ENCODE measurements around the gene DPM1. TPM values are rescaled to one million over a fixed set of nuclear protein-coding genes. Genes with fewer than 3 reads are reported as not detected.
A peak's percentile ranks its signal among the peaks of the same experiment; 100 is the strongest.

Gene DPM1
- total RNA-seq, 2 donors from 2014 or later, result 31.6 to 61.6 TPM

DNA sequence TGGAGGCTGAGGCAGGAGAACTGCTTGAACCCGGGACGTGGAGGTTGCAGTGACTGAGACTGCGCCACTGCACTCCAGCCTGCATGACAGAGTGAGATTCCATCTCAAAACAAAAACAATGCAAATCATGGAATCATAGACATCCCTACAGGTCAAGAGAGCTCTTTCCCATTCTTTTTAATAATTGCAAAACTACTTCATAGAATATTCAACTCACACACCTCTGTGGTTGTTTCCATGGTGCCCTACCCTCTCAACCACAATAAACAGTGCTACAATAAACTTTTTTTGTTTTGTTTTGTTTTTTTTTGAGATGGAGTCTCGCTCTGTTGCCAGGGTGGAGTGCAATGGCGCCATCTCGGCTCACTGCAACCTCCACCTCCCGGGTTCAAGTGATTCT, 15.3 kb downstream of the DPM1 start:
- no peak for DNase-seq (ENCODE audit: low spot score)
- TF ChIP-seq POLR2AphosphoS5 (IDR thresholded peaks at IDR 0.05) (no peak), POLR2A (IDR thresholded peaks at IDR 0.05) (no peak)
- TF ChIP-seq, protein P1, sequence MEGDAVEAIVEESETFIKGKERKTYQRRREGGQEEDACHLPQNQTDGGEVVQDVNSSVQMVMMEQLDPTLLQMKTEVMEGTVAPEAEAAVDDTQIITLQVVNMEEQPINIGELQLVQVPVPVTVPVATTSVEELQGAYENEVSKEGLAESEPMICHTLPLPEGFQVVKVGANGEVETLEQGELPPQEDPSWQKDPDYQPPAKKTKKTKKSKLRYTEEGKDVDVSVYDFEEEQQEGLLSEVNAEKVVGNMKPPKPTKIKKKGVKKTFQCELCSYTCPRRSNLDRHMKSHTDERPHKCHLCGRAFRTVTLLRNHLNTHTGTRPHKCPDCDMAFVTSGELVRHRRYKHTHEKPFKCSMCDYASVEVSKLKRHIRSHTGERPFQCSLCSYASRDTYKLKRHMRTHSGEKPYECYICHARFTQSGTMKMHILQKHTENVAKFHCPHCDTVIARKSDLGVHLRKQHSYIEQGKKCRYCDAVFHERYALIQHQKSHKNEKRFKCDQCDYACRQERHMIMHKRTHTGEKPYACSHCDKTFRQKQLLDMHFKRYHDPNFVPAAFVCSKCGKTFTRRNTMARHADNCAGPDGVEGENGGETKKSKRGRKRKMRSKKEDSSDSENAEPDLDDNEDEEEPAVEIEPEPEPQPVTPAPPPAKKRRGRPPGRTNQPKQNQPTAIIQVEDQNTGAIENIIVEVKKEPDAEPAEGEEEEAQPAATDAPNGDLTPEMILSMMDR (IDR thresholded peaks at IDR 0.05), result no peak
- Histone ChIP-seq H3K4me1 (replicated peaks) (no peaks in the 10 kb centered on the region), H3K4me3 (no peak overlapping the region), H3K36me3 (peaks cover 3 to 6% of the 10 kb centered on the region in 2 donors), H3K27me3 (replicated peaks; ENCODE audit: insufficient read depth) (no peaks in the 10 kb centered on the region), H3K27ac (no peak overlapping the region), H3K9me3 (no peaks in the 10 kb centered on the region)
- intact Hi-C loops (cut with DNase I), result no loop called here
- 91% methylated on average over 7 of the region's 7 CpGs for WGBS

DNA sequence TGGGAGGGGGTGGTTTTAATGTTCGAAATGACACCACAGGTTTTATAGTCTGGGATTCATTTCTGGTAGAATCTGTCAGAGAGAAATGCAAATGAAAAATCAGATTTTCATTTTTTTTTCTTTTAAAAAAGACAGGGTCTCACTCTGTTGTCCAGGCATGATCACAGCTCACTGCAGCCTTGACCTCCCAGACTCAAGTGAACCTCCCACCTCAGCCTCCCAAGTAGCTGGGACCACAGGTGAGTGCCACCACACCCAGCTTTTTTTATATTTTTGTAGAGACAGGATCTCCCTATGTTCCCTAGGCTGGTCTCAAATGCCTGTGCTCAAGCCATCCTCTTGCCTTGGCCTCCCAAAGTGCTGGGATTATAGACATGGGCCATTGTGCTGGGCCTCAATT, 24.7 kb downstream of the DPM1 start:
- H3K4me1 ChIP-seq (replicated peaks), result peaks cover 2% of the 10 kb centered on the region
- intact Hi-C loops (cut with DNase I), result no loop called here
- H3K27me3 ChIP-seq (replicated peaks; ENCODE audit: insufficient read depth), result no peaks in the 10 kb centered on the region
- no peak for DNase-seq (ENCODE audit: low spot score)
- no peaks in the 10 kb centered on the region for H3K36me3 ChIP-seq
- no peak overlapping the region for H3K4me3 ChIP-seq
- WGBS, result 100% methylated on average over 1 of the region's 1 CpG
- no peaks in the 10 kb centered on the region for H3K9me3 ChIP-seq
- TF ChIP-seq, protein P1 (IDR thresholded peaks at IDR 0.05), result no peak
- TF ChIP-seq POLR2A (IDR thresholded peaks at IDR 0.05) (no peak), POLR2AphosphoS5 (IDR thresholded peaks at IDR 0.05) (no peak)
- no peak overlapping the region for H3K27ac ChIP-seq

DNA sequence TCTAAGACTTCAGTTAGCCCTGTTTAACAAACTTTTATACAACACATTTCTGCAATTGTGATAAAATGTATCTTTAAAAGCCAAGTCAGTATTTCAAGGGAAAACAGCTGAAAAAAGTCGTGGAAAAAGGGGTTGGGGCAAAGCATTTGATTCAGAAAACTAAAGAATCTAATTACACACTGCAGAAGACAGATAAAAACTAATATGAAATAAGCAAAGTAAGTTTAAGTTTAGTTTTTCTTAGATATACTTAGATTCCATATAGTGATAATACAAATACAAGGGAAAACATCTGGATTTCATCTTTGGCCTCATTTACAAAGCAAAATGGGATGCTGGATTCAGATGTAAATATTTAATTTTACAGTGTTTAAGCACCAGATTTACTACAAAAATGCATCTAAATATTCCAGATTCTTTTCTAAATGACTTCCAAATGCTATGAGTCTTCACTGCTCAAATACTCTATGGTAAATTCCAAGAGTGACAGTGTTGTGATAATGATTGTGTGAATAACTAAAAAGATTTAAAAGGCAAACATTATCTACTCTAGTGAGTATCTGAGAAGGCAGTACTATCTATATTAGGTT, 25.5 kb downstream of the DPM1 start:
- no peaks in the 10 kb centered on the region for H3K9me3 ChIP-seq
- intact Hi-C loops (cut with DNase I), result no loop called here
- no peak for DNase-seq (ENCODE audit: low spot score)
- H3K36me3 ChIP-seq, result no peaks in the 10 kb centered on the region
- TF ChIP-seq POLR2AphosphoS5 (IDR thresholded peaks at IDR 0.05) (no peak), POLR2A (IDR thresholded peaks at IDR 0.05) (no peak)
- TF ChIP-seq, protein P1 (IDR thresholded peaks at IDR 0.05), result no peak
- H3K27me3 ChIP-seq (replicated peaks; ENCODE audit: insufficient read depth), result no peaks in the 10 kb centered on the region
- H3K4me3 ChIP-seq, result no peak overlapping the region
- WGBS, result 51% methylated on average over 1 of the region's 1 CpG
- no peak overlapping the region for H3K27ac ChIP-seq
- H3K4me1 ChIP-seq (replicated peaks), result peaks cover 5% of the 10 kb centered on the region

DNA sequence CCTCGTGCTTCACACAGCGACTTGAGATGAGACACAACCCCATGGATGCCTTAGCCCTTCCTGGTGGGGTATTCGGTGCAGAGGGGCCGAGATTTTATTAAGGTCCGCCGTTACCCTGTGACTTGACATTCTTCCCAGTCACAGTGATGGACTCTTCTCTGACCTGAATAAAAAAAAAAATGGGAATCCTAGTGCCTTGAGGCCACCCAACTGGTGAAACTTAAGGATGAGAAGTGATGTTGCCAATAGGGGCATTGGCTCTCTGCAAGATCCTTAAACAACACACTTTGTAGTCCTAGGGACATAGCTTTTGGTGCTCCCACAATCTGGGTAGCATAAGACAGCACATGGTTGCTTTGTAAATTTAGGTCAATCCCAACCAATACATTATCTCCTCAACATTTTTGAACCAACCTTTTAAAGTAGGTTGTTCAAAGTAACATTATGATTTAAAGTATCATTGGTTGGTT, 26.3 kb downstream of the DPM1 start:
- H3K9me3 ChIP-seq, result no peaks in the 10 kb centered on the region
- intact Hi-C loops (cut with DNase I), result no loop called here
- 27% methylated on average over 6 of the region's 6 CpGs for WGBS
- peaks cover 5% of the 10 kb centered on the region for H3K4me1 ChIP-seq (replicated peaks)
- no peaks in the 10 kb centered on the region for H3K27me3 ChIP-seq (replicated peaks; ENCODE audit: insufficient read depth)
- TF ChIP-seq POLR2AphosphoS5 (IDR thresholded peaks at IDR 0.05) (no peak), POLR2A (IDR thresholded peaks at IDR 0.05) (no peak)
- TF ChIP-seq, protein P1 (IDR thresholded peaks at IDR 0.05), result no peak
- H3K27ac ChIP-seq, result peak overlapping the region; percentile 98
- DNase-seq (ENCODE audit: low spot score), result no peak
- peak overlapping the region; percentile 78 to 89 for H3K4me3 ChIP-seq
- H3K36me3 ChIP-seq, result no peaks in the 10 kb centered on the region
